Neural crest cell (in vitro differentiated cells): ENCODE data around the gene TMEM151A. TPM values are rescaled to one million over a fixed set of nuclear protein-coding genes. Genes with fewer than 3 reads are reported as not detected.
"Not testable (repeated sequence)": the region's sequence is repeated elsewhere in the genome, so short reads cannot be mapped to it uniquely, and the experiment has no call there.

Experiments used
- DNase-seq: peaks from one replicate; pipeline ENCODE4 v3.0.0; 2021; ENCODE audit warnings: low read depth, mixed read lengths, low spot score
- H3K27ac Mint-ChIP-seq: one replicate; pipeline ENCODE4 v1.8.0; 2021; ENCODE audit warnings: mild to moderate bottlenecking, mixed read lengths; ENCODE audit not compliant: unreplicated experiment
- H3K27me3 Mint-ChIP-seq: 2 replicates; pipeline ENCODE4 v1.8.0; 2021; ENCODE audit warnings: low read depth, mild to moderate bottlenecking, mixed read lengths
- H3K36me3 Mint-ChIP-seq: 2 replicates; pipeline ENCODE4 v1.8.0; 2021; ENCODE audit warnings: low read depth, mild to moderate bottlenecking, mixed read lengths
- H3K4me1 Mint-ChIP-seq: 2 replicates; pipeline ENCODE4 v1.8.0; 2021; ENCODE audit warnings: mixed read lengths
- H3K4me3 Mint-ChIP-seq: one replicate; pipeline ENCODE4 v1.8.0; 2021; ENCODE audit warnings: mild to moderate bottlenecking, mixed read lengths
- H3K9me3 Mint-ChIP-seq: 2 replicates; pipeline ENCODE4 v1.8.0; 2021; ENCODE audit warnings: mixed read lengths
- total RNA-seq: library from RNA; stranded (reverse); gene quantifications from 2 replicates; pipeline ENCODE4 v1.2.1, GENCODE V29; 2021
- TF ChIP-seq, protein P1 (sequence below): fragments of 200-600 bp; sonication (generic); conservative IDR thresholded peaks from 2 replicates; pipeline ENCODE4 v1.5.0; 2021; ENCODE audit warnings: antibody characterized with exemption, mild to moderate bottlenecking

TMEM151A gene
- total RNA-seq, 1 donor from 2014 or later: 1.0 TPM

- peaks cover 16% of the 10 kb centered on the region for H3K4me1 Mint-ChIP-seq
- TF ChIP-seq, protein P1, sequence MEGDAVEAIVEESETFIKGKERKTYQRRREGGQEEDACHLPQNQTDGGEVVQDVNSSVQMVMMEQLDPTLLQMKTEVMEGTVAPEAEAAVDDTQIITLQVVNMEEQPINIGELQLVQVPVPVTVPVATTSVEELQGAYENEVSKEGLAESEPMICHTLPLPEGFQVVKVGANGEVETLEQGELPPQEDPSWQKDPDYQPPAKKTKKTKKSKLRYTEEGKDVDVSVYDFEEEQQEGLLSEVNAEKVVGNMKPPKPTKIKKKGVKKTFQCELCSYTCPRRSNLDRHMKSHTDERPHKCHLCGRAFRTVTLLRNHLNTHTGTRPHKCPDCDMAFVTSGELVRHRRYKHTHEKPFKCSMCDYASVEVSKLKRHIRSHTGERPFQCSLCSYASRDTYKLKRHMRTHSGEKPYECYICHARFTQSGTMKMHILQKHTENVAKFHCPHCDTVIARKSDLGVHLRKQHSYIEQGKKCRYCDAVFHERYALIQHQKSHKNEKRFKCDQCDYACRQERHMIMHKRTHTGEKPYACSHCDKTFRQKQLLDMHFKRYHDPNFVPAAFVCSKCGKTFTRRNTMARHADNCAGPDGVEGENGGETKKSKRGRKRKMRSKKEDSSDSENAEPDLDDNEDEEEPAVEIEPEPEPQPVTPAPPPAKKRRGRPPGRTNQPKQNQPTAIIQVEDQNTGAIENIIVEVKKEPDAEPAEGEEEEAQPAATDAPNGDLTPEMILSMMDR: no peak
- H3K27me3 Mint-ChIP-seq: peaks cover 11% of the 10 kb centered on the region
- peaks cover 5% of the 10 kb centered on the region for H3K36me3 Mint-ChIP-seq
- no peak for DNase-seq
- no peak overlapping the region for H3K27ac Mint-ChIP-seq
- peak overlapping the region; percentile 59 for H3K4me3 Mint-ChIP-seq
- no peaks in the 10 kb centered on the region for H3K9me3 Mint-ChIP-seq
These were observed 17.5 kb upstream of the TMEM151A start for GRCh38 chr11:66274219-66274618.

DNA sequence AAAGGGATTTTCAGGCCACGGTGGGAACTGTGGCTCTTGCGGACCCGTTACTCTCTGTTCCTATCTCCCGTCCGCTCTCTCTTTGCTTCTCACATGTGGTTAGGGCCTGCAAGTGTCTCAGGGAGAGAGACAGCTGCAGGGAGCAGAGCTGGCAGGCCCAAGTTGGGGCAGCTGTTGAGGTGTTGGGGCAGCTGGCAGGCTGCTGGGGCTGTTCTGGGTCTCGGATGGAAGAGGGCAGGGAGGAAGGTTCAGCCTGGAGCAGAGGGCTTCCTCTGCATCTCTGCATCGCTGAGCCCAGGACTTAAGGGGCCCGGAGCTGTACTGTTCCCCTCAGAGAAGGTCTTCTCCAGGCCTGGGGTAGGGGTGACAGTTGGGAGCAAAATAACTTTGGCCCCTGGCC is 16.3 kb upstream of the TMEM151A start:
- H3K36me3 Mint-ChIP-seq: peaks cover 5% of the 10 kb centered on the region
- no peaks in the 10 kb centered on the region for H3K9me3 Mint-ChIP-seq
- peaks cover 11% of the 10 kb centered on the region for H3K27me3 Mint-ChIP-seq
- no peak for DNase-seq
- TF ChIP-seq, protein P1: no peak
- H3K4me1 Mint-ChIP-seq: peaks cover 19% of the 10 kb centered on the region
- no peak overlapping the region for H3K27ac Mint-ChIP-seq
- H3K4me3 Mint-ChIP-seq: peak overlapping the region; percentile 66

DNA sequence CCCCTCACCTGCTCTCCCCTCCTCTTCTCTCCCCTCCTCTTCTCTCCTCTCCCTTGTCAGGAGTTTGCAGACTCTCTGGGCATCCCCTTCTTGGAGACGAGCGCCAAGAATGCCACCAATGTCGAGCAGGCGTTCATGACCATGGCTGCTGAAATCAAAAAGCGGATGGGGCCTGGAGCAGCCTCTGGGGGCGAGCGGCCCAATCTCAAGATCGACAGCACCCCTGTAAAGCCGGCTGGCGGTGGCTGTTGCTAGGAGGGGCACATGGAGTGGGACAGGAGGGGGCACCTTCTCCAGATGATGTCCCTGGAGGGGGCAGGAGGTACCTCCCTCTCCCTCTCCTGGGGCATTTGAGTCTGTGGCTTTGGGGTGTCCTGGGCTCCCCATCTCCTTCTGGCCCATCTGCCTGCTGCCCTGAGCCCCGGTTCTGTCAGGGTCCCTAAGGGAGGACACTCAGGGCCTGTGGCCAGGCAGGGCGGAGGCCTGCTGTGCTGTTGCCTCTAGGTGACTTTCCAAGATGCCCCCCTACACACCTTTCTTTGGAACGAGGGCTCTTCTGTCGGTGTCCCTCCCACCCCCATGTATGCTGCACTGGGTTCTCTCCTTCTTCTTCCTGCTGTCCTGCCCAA is 15.6 kb upstream of the TMEM151A start:
- DNase-seq: no peak
- H3K9me3 Mint-ChIP-seq: no peaks in the 10 kb centered on the region
- TF ChIP-seq, protein P1: no peak
- H3K4me3 Mint-ChIP-seq: peak overlapping the region; percentile 66
- H3K27ac Mint-ChIP-seq: no peak overlapping the region
- H3K36me3 Mint-ChIP-seq: peaks cover 2% of the 10 kb centered on the region
- H3K4me1 Mint-ChIP-seq: peaks cover 23% of the 10 kb centered on the region
- peaks cover 15% of the 10 kb centered on the region for H3K27me3 Mint-ChIP-seq

DNA sequence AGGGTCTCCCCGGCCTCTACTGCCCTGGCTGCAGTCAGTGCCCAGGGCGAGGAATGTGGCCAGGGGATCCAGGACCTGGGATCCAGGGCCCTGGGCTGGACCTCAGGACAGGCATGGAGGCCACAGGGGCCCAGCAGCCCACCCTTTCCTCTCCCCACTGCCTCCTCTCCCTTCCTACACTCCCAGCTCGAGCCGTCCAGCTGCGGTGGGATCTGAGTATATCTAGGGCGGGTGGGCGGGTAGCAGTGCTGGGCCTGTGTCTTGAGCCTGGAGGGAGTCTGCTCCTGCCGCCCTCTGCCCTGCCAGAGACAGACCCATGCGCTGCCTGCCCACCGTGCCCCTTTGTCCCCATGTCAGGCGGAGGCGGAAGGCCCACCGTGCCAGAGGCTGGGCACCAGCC is 15.1 kb upstream of the TMEM151A start:
- not testable (repeated sequence) for DNase-seq, H3K27ac Mint-ChIP-seq, H3K9me3 Mint-ChIP-seq, H3K36me3 Mint-ChIP-seq
- H3K27me3 Mint-ChIP-seq: peaks cover 20% of the 10 kb centered on the region
- peak overlapping the region; percentile 66 for H3K4me3 Mint-ChIP-seq
- H3K4me1 Mint-ChIP-seq: peaks cover 29% of the 10 kb centered on the region

- Mint-ChIP-seq H3K27me3 (peaks cover 20% of the 10 kb centered on the region), H3K4me1 (peaks cover 33% of the 10 kb centered on the region), H3K4me3 (peak overlapping the region; percentile 66), H3K27ac (peak overlapping the region; percentile 12)
- not testable (repeated sequence) for H3K36me3 Mint-ChIP-seq, H3K9me3 Mint-ChIP-seq, DNase-seq
These were observed 14.6 kb upstream of the TMEM151A start for GRCh38 chr11:66277064-66277463.

DNA sequence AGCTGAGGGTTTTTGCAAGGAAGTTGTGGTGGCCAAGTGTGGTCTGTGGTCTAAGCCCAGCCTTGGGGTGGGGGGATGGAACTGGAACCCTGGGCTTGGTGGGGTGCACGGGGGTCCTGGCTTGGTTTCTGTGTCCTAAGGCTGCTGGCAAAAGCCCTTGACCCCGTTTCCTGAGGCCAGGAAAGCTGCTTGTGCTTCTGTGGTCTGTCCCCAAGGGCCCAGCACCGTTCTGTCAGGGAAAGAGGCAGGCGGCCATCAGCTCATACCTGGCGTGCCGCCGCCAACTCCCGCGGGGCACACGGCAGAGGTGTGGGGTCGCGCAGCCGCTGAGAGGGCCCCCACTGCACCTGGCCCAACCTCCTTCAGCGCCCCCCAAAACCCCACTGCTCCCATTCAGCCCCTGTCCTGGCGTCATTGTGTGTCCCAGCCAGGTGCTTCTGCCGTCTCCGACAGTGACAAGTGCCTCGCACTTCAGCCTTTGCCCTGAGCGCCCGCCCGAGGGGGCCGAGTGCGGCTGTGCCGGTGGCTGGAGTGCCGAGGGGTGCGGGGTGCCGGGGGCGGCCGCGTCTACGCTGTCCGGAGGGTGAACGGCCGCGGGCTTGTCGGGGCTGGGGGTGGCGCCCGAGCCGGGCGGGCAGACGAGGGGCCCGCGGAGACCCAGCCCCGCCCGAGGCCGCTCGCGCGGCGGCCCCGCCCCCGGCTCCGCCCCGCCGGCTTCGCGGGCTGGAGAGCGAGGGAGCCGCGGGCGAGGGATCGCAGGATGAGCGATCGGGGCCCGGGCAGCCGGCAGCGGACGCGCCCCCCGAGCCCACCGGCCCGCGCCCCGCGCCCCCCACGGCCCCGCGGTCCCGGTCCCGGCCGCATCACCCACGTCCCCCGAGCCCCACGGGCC is 14.0 kb upstream of the TMEM151A start, which contains the start of gene CNIH2:
Gene CNIH2, plus strand, starts transcription at position 705 of the 892 bp plus-strand sequence. CDS start 282 bp downstream, outside the sequence.
- Mint-ChIP-seq H3K36me3 (peaks cover 2% of the 10 kb centered on the region), H3K9me3 (no peaks in the 10 kb centered on the region), H3K4me1 (peaks cover 40% of the 10 kb centered on the region), H3K4me3 (peak within 1 kb of the TSS; percentile 90), H3K27ac (peak within 1 kb of the TSS; percentile 19), H3K27me3 (peaks cover 20% of the 10 kb centered on the region)
- peak; percentile 48 for DNase-seq
- TF ChIP-seq, protein P1: no peak
